ENCODE measurements around the gene PDCD6IP. TPM values are rescaled to one million over a fixed set of nuclear protein-coding genes. Genes with fewer than 3 reads are reported as not detected.

PDCD6IP gene
- polyA plus RNA-seq, 1 experiment, result 164 TPM

DNA sequence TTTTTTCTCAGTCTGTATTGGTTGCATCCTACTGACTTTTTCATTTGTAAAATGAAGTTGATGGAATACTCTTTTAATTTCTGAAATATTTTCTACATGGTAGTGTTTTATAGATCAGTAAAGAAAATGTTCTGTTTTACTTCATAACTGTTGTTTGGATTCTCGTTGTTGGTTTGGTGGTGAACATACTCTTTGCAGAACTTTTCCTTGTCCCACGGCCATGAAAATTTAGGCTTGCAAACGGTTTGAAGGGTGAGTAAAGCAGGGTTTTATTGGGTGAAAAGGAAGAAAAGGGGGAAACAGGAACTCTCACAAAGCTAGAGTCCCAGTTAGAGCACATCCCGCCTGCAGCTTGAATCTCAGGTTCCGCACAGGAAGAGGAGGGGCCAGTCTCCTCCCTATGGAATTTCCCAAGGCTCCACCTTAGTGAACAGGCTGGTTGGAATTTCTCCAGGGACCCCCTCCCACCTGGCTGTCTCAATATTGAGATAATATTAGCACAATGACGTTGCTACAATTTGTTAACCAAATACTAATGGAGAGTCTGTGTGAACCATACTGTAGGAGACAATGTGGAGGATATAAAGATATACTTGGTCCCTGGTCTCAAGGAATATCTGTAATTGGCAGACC lies 5.6 kb downstream of the PDCD6IP start:
- POLR2A ChIA-PET, result no interaction called here
- Histone ChIP-seq H3K36me3 (ENCODE audit: control insufficient read depth, insufficient read depth, low read length) (0 out of 2 replicates have a peak, but pooled peaks cover 1% of the 10 kb centered on the region), H3K4me3 (ENCODE audit: low read depth, low read length) (no peak overlapping the region), H3K27me3 (ENCODE audit: control insufficient read depth, insufficient read depth, low read length) (no peaks in the 10 kb centered on the region)
- DNase-seq (ENCODE audit: low read depth), result no peak
- TF ChIP-seq, protein P1, sequence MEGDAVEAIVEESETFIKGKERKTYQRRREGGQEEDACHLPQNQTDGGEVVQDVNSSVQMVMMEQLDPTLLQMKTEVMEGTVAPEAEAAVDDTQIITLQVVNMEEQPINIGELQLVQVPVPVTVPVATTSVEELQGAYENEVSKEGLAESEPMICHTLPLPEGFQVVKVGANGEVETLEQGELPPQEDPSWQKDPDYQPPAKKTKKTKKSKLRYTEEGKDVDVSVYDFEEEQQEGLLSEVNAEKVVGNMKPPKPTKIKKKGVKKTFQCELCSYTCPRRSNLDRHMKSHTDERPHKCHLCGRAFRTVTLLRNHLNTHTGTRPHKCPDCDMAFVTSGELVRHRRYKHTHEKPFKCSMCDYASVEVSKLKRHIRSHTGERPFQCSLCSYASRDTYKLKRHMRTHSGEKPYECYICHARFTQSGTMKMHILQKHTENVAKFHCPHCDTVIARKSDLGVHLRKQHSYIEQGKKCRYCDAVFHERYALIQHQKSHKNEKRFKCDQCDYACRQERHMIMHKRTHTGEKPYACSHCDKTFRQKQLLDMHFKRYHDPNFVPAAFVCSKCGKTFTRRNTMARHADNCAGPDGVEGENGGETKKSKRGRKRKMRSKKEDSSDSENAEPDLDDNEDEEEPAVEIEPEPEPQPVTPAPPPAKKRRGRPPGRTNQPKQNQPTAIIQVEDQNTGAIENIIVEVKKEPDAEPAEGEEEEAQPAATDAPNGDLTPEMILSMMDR (IDR thresholded peaks at IDR 0.05; ENCODE audit: insufficient read depth, low read depth, low read length), result no peak
- CTCF ChIA-PET, result no interaction called here

DNA sequence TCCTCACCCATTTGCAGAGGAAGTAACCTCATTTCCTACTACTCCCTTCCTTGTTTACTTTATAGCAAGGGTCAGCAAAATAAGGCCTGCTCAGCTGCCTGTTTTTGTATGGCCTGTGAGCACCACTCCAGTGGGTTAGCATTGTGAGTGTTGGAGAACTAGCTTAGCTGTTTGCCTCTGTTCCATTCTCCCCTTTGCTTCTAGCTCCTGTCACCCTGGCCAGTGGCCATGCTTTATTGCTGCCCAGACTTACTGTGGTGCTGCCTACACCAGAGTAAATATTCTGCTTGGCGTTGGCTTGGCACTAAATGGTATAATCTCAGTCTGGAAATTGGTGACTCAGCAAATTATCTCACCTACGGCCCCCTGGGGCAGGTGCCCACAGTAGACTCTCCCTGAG lies 8.8 kb downstream of the PDCD6IP start:
- POLR2A ChIA-PET, result no interaction called here
- CTCF ChIA-PET, result interaction anchor here (0.9 kb wide), 1 partner anchor 14 kb away, joined by 3 read pairs; no protein-coding TSS in a partner anchor

GRCh38 chr3:33808559-33808958 lies 10.1 kb downstream of the PDCD6IP start:
- Histone ChIP-seq H3K4me3 (ENCODE audit: low read depth, low read length) (no peak overlapping the region), H3K36me3 (ENCODE audit: control insufficient read depth, insufficient read depth, low read length) (0 out of 2 replicates have a peak, but pooled peaks cover 1% of the 10 kb centered on the region), H3K27me3 (ENCODE audit: control insufficient read depth, insufficient read depth, low read length) (no peaks in the 10 kb centered on the region)
- DNase-seq (ENCODE audit: low read depth), result no peak
- ChIA-PET POLR2A (no interaction called here), CTCF (no interaction called here)
- TF ChIP-seq, protein P1 (IDR thresholded peaks at IDR 0.05; ENCODE audit: insufficient read depth, low read depth, low read length), result no peak

More for the DNA sequence above, 8.8 kb downstream of the PDCD6IP start:
- no peak for DNase-seq (ENCODE audit: low read depth)
- H3K4me3 ChIP-seq (ENCODE audit: low read depth, low read length), result no peak overlapping the region
- H3K36me3 ChIP-seq (ENCODE audit: control insufficient read depth, insufficient read depth, low read length), result 0 out of 2 replicates have a peak, but pooled peaks cover 1% of the 10 kb centered on the region
- no peaks in the 10 kb centered on the region for H3K27me3 ChIP-seq (ENCODE audit: control insufficient read depth, insufficient read depth, low read length)
- TF ChIP-seq, protein P1 (IDR thresholded peaks at IDR 0.05; ENCODE audit: insufficient read depth, low read depth, low read length), result no peak

DNA sequence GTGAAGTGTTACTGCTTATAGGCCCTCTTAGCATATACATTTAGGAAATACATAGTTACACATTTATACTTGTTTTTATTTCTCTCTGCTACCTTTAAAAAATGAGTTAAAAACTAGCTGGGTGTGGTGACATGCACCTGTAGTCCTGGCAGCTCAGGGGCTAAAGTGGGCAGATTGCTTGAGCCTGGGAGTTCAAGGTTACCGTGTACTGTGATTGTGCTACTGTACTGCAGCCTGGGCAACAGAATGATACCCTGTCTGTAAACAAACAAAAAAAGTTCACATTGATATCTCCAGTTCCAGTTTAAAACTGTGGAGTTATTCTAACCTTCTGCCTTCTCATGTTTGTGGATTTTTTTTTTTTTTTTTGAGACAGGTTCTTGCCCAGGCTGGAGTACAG lies 12.1 kb downstream of the PDCD6IP start:
- CTCF ChIA-PET, result interaction anchor here (1.5 kb wide), 1 partner anchor 12 kb away, joined by 6 read pairs; the partner anchor contains the start of gene PDCD6IP
- TF ChIP-seq, protein P1 (IDR thresholded peaks at IDR 0.05; ENCODE audit: insufficient read depth, low read depth, low read length), result no peak

GRCh38 chr3:33821989-33822388 lies 23.6 kb downstream of the PDCD6IP start:
- POLR2A ChIA-PET, result no interaction called here

More for the DNA sequence above, 12.1 kb downstream of the PDCD6IP start:
- Histone ChIP-seq H3K27me3 (ENCODE audit: control insufficient read depth, insufficient read depth, low read length) (no peaks in the 10 kb centered on the region), H3K36me3 (ENCODE audit: control insufficient read depth, insufficient read depth, low read length) (0 out of 2 replicates have a peak, but pooled peaks cover 1% of the 10 kb centered on the region), H3K4me3 (ENCODE audit: low read depth, low read length) (no peak overlapping the region)
- DNase-seq (ENCODE audit: low read depth), result no peak
- POLR2A ChIA-PET, result no interaction called here

More at GRCh38 chr3:33821989-33822388, 23.6 kb downstream of the PDCD6IP start:
- DNase-seq (ENCODE audit: low read depth), result no peak
- no peak overlapping the region for H3K4me3 ChIP-seq (ENCODE audit: low read depth, low read length)
- no peaks in the 10 kb centered on the region for H3K27me3 ChIP-seq (ENCODE audit: control insufficient read depth, insufficient read depth, low read length)
- TF ChIP-seq, protein P1 (IDR thresholded peaks at IDR 0.05; ENCODE audit: insufficient read depth, low read depth, low read length), result no peak
- H3K36me3 ChIP-seq (ENCODE audit: control insufficient read depth, insufficient read depth, low read length), result peaks cover 2% of the 10 kb centered on the region; the same call in 1 of the 2 replicates
- CTCF ChIA-PET, result interaction anchor here (0.7 to 1.0 kb wide), 2 partner anchors 35 to 59 kb away, joined by 3 read pairs; no protein-coding TSS in a partner anchor
